CD4-positive, alpha-beta T cell treated with Interleukin-21 for 1 hour (primary cell): Measurements from ENCODE around the gene ASIP.
A peak's percentile ranks its signal among the peaks of the same experiment; 100 is the strongest.
"Not testable (repeated sequence)": the region's sequence is repeated elsewhere in the genome, so short reads cannot be mapped to it uniquely, and the experiment has no call there.

ENCODE experiments used
- DNase-seq: peaks from one replicate; pipeline ENCODE4 v3.0.0-alpha.2; 2020

Gene ASIP

DNA sequence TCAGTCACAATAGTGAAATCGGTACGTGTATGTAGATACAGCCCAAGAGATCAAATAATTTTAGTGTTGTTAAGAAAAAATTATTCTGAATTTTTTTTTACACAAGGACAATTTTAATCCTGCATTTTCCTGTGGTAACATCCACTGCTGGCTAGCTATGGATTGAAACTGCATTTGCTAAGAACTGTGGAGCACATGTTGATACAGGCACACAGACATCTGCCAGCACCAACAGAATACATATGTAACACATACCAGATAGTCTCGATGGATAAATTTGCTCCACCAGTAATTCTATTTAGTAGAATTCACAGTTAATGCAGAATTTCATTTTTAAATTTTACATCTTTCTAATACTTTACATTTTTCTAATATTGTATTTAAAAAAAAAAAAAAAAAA lies 2.2 kb downstream of the ASIP start:
- no peak for DNase-seq

DNA sequence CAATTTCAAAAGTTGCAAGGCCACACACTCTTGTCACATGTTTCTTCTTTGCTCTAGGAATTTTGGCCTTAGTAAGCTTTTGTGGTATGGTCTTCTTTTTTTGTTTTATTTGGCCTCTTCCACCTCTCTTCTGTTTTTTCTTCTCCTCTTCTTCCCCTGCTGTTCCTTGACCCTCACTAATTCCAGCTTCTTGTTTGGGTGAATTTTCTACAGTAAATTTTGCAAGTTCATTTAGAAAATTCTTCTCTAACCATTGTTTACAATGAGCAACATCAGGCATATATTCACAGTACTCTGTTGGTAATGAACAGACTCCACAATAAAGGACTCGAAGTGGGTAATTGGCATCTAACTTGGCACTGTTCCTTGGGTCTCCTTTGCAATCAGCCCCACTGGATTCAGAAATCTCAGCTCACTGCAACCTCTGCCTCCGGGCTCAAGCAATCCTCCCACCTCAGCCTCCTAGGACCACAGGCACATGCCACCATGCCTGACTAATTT lies 5.0 kb downstream of the ASIP start:
- DNase-seq: no peak

DNA sequence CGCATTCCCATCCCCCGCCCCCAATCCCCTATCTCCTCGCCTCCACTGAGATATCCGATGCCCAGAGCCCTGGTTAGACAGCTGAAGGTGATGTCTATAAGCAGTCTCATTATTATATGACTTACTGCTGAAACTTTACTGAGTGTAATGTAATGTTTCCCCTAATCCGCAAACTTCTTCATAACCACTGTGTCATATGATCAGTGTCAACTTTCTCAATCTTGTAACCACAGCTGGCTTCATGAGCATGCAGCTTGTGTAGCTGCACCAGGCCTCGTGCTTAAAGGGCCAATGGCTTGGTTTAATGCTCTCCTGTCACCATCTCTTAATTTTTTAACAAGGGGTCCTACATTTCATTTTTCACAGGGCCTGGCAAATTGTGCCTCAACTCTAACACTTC lies 8.1 kb downstream of the ASIP start:
- DNase-seq: peak; percentile 6

DNA sequence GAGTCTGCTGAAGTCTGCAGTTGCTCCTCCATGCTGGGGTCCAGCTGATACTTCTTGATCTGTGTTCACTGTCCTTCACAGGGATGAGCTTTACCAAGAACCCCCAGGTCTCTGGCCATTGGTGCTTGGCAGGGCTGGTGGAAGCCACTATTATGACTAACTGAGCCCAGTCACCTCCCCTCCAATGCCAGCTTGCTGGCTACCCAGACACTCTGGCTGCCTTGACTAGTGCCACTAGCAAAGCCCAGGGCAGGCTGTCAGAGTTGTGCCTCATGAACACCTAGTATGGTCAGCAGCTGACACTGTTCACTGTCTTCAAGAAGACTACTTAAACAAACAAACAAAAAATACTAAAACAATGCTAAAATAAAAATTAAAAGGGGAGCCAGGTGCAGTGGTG lies 8.8 kb downstream of the ASIP start:
- DNase-seq: no peak

DNA sequence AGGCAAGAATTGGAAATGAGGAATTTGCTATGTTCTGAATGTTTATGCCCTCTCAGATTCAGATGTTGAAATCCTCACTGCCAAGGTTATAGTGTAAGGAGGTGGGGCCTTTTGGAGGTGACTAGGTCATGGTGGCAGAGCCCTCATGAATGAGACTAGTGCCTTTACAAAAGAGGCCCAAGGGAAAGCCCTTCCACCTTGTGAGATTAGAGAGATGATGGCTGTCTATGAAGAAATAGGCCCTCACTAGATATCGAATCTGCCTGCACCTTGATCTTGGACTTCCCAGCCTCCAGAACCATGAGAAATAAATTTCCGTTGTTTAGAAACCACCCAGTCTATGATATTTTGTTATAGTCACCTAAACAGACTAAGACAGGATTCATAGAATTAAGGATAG lies 10.4 kb downstream of the ASIP start:
- no peak for DNase-seq

DNA sequence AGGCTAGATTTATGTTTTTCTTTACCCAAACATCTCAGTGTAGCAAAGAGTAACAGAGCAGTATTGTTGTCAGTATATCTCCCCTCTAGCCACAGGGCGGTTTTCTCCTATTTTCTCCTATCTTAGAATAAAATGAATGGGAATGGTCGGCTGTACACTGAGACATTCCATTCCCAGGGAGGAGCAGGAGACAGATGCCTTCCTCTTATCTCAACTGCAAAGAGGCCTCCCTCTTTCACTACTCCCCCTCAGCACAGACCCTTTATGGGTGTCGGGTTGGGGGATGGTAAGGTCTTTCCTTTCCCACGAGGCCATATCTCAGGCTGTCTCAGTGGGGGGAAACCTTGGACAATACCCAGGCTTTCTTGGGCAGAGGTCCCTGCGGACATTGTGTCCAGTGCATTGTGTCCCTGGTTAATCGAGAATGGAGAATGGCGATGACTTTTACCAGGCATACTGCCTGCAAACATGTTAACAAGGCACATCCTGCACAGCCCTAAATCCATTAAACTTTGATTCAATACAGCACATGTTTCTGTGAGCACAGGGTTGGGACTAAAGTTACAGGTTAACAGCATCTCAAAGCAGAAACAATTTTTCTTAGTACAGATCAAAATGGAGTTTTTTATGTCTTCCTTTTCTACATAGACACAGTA lies 11.3 kb downstream of the ASIP start:
- DNase-seq: not testable (repeated sequence)

DNA sequence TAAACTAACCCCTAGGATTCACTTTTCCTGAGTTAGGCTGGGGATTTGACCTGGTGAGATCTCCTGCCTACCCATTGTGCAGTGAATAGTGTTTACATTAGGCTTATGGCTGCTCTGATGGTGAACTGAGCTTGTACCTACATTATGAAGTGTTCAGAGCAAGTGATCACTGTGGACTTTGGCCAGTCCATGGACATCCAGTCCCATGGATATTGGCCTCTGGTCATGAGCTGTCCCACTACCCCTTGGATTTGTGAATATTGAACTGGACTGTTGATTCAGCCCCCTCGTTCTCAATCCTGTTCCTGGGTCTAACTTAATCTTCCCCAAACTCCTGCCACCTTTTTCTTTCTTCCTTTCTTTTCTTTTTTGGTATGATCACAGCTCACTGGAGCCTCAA lies 13.8 kb downstream of the ASIP start:
- DNase-seq: no peak

DNA sequence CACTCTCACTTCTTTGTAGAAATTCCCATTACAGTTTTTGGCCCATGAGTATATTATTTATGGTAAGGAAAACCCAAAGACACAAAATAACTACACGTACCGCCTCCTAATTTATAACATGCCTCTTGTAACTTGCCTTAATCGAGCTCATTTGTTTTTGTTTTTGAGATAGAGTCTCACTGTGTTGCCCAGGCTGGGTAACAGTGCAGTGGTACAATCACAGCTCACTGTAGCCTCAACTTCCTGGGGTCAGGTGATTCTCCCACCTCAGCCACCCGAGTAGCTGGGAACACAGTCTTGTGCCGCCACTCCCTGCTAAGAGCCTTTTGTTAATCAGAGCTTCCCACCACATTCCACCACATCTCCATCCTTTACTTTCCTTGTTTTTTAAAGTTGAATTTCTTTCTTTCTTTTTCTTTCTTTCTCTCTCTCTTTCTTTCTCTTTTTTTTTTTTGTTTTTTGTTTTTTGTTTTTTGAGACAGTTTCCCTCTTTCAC lies 15.5 kb downstream of the ASIP start:
- no peak for DNase-seq

DNA sequence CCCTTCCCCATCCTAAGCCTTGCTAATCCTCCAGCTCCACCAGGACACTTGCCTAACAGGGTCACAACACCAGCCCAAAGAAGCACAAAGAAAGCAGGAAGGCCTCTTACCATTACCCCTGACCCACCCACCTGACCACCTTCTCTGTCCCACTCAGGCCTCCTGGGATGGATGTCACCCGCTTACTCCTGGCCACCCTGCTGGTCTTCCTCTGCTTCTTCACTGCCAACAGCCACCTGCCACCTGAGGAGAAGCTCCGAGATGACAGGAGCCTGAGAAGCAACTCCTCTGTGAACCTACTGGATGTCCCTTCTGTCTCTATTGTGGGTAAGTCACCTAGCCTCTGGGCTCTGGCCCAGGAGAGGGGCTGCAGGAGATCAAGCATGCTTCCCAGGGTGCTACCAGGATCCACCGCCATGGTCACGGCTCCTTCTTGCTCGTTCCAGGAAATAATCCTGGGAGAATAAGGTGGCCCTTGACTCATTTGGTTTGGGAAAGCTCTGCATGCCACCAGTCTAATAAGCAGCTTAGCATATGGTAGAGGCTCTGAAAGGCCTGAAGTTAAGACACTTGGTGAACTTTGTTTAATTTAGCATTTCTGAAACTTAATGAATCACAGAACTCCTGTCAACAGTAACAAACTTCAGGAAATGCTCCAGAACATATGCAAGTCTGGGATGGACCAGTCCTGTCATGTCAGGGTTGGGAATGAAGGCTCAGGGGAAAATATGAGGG lies 19.2 kb downstream of the ASIP start:
- no peak for DNase-seq

DNA sequence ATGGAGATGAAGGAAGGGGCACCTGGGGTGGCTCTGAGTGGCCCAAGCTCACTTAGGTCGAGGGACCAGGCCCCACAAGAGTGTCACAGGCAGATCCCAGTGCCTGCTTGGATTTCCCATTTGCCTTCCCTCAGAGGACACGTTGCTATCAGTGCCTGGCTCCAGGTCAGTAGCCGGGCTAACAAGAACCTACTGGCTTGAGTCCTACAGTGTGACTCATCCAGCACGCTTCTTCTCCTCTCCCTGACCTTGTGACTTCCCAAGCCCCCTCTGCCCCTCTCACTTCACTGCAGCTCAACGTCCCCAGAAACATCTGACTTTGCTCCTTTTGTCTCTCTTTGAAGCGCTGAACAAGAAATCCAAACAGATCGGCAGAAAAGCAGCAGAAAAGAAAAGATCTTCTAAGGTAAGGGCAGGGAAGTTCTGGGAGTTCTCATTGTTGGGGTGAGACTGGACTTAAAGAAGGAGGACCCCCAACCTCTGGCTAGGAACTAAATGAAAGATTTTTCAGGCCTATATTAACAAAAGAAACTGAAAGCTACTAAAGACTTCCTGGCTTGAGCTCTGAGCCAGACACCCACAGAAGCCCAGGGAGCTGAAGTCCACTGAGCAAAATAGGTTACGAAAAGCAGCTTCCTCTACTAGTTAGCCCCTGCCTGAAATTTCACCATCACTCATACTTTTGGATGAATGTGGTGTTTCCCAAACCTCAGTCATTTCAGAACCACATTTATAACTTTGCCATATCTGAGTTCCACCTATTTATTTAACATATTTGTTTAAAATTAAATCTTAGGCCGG lies 21.5 kb downstream of the ASIP start:
- DNase-seq: no peak

DNA sequence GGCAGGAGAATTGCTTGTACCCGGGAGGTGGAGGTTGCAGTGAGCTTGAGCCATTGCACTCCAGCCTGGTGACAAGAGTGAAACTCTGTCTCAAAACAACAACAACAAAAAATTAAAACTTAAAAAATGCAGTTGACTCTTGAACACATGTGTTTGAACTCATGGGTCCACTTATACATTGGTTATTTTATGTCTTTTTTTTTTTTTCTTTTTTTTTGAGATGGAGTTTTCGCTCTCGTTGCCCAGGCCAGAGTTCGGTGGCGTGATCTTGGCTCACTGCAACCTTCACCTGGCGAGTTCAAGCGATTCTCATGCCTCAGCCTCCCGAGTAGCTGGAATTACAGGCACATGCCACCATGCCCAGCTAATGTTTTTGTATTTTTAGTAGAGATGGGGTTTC lies 22.2 kb downstream of the ASIP start:
- DNase-seq: not testable (repeated sequence)

DNA sequence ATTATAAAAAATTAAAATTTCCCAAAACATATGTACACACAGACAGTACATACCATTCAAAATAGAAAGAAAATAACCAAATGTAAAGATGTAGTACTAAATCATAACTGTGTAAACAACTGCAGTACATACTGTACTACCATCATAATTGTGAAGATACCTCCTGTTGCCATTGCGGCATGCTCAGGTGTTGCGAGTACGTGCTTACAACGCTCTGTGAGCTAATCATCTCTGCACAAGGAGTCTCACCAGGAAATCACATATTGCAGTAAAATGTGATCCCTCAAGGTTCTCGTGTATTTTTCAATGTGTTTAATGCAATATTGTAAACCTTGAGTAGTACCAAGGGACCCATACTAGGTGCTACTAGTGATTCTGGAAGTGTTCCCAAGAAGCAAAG lies 22.9 kb downstream of the ASIP start:
- no peak for DNase-seq

DNA sequence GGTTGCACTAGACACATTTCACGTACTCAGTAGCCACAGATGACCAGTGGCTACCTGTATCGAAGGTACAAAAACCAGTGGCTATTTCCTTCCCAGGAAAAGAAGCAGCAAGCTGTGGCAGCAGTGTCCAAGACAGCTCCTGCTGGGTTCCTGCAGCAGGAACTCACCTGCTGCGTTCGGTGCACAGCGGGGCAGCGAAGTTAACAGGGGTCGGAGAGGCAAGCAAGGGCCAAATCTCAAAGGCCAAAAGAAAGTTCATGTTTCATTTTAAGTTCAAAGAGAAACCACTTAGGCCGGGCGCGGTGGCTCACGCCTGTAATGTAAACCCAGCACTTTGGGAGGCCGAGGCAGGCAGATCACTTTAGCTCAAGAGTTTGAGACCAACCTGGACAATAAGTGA lies 26.9 kb downstream of the ASIP start:
- DNase-seq: no peak

DNA sequence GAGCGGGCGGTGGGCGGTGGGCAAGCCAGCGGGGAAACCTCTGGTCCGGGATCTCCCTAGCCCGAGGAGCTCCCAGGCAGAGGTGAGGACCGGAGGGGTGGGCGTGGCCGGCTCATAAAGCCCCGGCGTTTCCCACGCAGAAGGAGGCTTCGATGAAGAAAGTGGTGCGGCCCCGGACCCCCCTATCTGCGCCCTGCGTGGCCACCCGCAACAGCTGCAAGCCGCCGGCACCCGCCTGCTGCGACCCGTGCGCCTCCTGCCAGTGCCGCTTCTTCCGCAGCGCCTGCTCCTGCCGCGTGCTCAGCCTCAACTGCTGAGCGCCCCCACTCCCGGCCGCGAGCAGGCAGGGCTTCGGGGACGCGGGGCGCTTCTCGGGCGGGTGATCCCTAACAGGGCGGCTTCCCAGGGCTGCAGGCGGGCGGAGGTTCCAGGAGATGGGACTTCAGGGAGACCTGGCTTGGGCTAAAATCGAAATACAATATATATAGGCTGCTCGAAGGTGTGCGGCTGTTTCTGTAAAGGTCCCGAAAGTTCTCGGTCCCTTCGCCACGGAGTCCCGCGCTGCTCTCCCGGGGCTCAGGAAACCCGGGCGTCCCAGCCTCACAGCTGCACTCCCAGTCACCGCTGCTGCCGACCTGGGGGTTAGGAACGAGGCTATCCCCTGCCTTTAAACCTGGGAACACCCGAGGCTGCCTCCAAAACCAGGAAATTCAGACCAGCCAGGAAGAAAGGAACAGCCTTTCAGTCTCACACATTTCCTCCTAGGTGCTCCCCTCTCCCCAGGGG lies 27.8 kb downstream of the ASIP start:
- DNase-seq: peak; percentile 4

DNA sequence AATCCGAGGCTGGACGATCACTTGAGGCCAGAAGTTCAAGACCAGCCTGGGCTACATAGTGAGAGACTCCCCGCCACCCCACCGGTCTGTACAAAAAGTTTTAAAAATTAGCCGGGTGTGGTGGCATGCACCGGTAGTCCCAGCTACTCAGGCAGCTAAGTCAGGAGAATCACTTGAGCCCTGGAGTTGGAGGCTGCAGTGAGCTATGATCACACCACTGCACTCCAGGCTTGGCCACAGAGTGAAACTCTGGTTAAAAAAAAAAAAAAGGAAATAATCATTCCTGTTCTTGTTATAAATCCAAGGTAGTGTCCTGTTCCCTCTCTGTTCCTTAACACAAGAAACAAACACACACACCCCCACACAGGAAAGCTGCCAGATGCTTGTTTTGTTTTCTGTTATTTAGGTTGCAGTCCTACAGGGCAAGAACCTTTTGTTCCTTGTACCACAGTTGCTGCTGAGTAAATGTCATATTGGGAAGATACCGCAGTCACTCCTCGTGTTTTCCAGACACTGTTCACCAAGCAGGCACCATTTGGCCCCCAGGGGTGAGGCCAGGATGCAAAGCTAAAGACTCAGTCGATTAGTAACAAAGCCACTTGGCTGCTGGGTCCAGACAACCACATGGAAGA lies 28.9 kb downstream of the ASIP start:
- no peak for DNase-seq

DNA sequence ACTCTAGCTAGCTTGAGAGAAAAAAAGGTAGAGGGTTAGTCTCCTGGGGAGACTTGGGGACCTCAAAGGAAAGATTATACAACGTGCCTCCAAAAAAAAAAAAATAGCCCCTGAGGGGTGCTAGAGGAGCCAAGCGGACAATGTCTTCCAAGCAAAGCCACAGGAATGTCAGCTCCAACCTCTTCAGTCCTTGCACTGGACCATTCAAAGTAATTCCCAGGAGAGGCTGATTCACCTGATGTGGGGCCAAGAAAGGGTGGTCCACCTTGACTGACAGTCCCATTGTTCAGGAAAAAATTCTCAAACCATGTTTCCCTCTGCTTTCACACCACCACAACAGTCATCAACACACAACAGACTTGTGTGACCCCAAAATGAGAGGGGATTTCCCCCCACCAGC lies 30.7 kb downstream of the ASIP start:
- DNase-seq: no peak

DNA sequence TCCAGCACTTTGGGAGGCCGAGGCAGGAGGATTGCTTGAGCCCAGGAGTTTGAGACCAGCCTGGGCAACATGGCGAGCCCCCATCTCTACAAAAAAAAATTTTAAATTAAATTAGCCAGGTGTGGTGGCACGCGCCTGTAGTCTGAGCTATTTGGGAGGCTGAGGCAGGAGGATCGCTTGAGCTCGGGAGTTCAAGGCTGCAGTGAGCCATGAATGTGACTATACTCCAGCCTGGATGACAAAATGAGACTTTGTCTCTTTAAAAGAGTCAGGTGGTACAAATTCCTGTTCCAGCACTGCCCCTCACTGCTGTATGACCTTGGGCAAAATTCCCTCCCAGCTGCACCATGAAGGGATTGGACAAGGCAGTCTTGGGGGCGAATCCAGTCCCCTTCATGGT lies 33.5 kb downstream of the ASIP start:
- DNase-seq: no peak

DNA sequence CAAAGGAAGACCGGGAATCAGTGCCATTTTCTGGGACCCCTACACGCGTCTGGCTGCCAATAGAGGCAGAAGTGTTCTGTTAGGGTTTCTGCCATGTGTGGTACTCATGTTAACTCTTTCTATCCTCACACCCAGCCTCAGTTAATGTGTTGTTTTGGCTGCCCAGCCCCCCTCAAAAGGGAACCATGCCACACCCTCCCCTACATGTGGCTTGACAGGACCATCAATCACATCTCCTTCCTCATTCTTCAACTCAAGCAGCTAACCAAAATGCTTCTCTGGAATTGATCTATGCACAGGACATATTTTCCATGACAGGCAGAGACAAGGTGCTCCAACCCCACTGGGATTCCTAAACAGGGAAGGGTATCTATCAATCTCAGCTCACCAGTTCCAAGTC lies 40.0 kb downstream of the ASIP start:
- DNase-seq: no peak

DNA sequence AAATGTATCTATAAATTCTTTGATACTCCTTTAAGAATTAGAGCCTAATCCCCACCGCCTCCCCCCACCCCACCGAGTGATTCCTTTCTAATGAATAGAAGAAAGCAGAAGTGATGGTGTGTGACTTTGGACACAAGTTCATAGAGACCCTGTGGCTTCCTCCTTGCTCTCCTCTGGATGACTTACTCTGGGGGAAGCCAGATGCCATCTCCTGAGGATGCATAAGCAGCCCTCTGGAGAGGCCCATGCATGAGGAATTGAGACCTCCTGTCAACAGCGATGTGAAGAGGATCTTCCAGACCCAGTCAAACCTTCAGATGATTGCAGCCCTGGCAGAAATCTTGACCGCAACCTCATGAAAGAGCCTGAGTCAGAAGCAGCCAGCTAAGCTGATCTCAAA lies 40.8 kb downstream of the ASIP start:
- DNase-seq: no peak

DNA sequence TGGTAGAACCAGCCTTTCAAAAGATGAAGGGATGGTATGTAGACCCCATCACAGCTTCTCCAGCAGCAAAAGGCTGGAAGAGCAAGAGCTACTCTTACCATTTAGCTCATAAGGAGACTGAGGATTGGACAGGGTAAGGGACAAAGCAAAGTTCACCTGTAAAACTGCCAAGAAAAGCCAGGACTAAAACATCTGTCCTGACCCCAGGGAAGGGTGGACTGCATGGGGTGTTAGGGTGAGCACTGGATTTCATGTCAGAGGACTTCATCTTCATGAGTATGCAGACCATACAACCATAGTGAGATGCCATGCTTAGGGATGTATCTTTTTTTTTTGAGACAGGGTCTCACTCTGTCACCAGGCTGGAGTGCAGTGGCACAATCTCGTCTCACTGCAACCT lies 42.6 kb downstream of the ASIP start:
- DNase-seq: no peak

DNA sequence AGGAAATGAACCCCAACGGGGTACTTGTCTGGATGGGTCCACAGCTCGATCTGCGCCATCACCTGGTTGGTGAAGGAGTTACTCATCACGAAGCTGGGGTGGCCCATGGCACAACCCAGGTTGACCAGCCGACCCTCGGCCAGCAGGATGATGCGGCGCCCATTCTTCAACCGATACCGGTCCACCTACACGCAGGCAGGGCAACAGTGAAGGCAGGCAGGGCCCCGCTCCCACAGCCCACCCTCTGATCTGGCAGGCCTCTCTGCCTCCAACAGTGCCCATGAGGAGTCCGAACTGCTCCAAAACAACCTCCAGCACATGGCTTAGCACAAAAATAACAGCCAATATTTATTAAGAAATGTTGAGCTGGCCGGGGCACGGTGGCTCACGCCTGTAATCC lies 44.2 kb downstream of the ASIP start:
- no peak for DNase-seq

DNA sequence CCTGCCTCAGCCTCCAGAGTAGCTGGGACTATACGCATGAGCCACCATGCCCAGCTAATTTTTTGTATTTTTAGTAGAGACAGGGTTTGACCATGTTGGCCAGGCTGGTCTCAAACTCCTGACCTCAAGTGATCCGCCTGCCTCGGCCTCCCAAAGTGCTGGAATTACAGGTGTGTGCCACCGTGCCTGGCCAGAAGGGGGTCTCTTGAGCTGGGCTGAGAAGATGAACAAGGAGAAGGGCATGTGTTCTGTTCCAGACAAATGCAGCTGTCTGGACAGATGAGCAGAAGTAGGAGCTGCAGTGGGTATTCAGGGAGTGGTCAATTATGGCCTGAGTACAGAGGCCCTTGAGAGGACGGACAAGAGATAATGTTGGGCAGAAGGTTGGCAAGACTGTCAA lies 46.3 kb downstream of the ASIP start:
- not testable (repeated sequence) for DNase-seq
